ENCODE measurements around the gene C9orf50.
A peak's percentile ranks its signal among the peaks of the same experiment; 100 is the strongest.

Gene C9orf50

DNA sequence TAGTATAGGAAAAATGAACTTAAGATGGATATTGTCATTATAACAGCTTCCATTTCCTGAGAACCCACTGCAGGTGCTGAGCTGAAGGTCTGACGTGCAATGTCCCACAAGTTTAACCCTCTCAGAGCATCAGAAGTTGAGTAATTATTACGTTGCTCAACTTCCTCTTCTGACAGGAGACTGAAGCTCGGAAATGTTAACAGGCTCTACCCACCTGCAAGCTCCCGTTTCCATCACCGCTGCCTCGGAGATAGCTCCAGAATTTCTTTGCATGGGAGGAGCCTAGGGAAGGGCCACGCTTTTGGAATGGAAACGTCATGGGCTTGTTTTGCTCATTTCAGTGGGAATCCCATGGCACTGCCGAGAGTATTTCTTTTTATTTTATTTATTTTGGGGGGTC is 4.0 kb upstream of the C9orf50 start:
- TF ChIP-seq, protein P1, sequence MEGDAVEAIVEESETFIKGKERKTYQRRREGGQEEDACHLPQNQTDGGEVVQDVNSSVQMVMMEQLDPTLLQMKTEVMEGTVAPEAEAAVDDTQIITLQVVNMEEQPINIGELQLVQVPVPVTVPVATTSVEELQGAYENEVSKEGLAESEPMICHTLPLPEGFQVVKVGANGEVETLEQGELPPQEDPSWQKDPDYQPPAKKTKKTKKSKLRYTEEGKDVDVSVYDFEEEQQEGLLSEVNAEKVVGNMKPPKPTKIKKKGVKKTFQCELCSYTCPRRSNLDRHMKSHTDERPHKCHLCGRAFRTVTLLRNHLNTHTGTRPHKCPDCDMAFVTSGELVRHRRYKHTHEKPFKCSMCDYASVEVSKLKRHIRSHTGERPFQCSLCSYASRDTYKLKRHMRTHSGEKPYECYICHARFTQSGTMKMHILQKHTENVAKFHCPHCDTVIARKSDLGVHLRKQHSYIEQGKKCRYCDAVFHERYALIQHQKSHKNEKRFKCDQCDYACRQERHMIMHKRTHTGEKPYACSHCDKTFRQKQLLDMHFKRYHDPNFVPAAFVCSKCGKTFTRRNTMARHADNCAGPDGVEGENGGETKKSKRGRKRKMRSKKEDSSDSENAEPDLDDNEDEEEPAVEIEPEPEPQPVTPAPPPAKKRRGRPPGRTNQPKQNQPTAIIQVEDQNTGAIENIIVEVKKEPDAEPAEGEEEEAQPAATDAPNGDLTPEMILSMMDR (IDR thresholded peaks at IDR 0.05; ENCODE audit: borderline replicate concordance, insufficient read depth, low read depth, low read length) = no peak
- H3K4me3 ChIP-seq (ENCODE audit: low read depth, low read length) = peak overlapping the region; percentile 90

DNA sequence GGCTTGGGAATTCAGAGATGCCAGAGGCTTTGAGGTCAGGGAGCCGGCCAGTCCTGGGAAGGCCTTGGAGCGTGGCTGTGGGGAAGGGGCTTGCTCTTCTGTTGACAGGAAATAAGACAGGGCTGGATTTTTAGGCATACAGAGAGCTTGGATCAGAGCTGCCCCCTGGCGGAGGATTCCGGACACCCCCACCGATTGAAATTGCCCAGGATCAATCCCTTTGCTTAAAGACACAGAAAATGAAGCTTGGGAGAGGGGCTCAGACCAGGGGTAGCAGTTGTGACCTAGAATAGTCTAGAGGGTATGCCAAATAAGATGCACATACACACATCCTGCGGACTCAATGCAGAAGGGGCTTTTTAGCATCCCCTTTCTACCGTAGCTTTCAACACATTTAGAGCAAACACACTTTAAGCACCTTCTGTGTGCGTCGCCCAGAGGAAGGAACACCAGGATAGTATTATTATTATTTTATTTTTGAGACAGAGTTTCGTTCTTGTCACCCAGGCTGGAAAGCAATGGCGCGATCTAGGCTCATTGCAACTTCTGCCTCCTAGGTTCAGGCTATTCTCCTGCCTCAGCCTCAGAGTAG is 3.4 kb upstream of the C9orf50 start:
- H3K4me3 ChIP-seq (ENCODE audit: low read depth, low read length) = no peak overlapping the region
- TF ChIP-seq, protein P1 (IDR thresholded peaks at IDR 0.05; ENCODE audit: borderline replicate concordance, insufficient read depth, low read depth, low read length) = peak; percentile 83

DNA sequence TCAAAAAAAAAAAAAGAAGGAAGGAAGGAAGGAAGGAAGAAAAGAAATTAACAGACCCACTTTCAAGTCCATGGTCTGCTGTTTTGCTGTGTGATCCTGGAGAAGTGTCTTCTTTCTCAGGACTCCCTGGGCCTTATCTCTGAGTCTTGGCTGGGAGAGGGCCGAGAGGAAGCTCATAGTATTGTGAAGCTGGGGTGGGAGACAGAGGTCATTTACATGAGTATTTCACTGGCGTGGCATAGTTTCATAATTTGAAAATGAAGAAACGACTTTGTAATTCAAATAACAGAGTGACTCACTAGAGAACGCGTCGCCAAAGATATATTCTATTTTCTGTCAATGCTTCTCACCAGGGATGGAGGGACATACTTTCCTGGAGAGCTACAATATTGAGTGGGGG is 2.4 kb upstream of the C9orf50 start:
- TF ChIP-seq, protein P1 (IDR thresholded peaks at IDR 0.05; ENCODE audit: borderline replicate concordance, insufficient read depth, low read depth, low read length) = no peak
- no peak overlapping the region for H3K4me3 ChIP-seq (ENCODE audit: low read depth, low read length)

DNA sequence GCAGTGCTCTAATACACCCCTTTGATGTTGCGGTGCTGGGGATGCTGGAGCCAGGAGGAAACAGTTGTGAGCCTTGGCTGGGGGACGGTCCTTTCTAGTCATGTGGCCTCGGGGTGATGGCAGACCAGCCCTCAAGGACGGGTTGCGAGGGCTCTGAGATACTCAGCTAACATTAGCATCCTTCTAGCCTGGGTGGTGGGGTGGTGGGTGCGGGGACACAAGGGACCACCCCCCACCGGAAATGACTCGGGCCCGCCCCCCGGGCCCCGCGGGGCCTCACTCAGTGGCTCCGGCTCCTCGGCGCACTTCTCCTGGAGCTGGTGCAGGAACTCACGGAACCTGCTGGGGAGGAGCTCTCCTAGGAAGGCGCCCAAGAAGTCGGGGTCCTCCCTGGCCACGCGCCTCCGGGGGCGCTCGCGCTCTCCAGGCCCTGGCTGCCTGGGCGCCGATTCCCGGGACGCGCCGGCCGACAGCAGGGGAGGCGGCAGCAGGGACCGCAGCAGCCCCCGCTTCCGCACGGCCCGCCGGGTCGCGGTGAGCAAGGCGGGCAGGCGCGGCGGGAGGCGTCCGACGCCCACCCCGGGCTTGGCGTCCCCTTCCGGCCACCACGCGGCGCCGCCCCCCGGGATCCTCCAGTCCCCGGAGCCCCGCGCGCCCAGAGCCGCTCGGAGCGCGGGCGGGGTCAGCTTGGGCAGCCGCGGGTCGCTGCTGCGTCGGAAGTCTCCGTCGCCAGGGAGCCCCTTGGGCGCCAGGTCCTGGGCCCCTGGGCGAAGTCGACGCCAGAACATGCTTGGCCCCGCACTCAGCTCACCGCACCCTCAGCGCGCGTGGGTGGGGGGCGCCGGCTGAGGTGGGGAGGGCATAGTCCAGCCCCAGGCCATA is 873 bp downstream of the C9orf50 start:
- no peak overlapping the region for H3K4me3 ChIP-seq (ENCODE audit: low read depth, low read length)
- TF ChIP-seq, protein P1 (IDR thresholded peaks at IDR 0.05; ENCODE audit: borderline replicate concordance, insufficient read depth, low read depth, low read length) = no peak

DNA sequence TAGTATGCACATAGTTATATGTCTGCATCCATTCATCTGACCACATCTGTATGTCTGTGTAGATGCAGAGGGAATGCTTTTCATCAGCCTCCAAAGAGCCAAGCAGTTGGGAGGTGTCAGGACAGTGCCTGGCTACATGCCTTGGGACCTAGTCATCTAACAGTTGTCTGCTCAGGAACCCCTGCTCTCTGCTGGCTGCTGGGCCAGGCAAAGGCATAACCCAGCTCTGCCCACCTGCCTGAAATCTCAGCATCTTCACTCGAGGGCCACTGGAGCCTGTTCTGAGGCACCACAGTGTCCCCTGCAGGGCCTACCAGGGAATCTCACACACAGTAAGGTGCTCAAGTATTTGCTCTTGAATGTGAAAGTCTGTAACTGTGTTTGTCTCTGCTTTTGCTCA is 3.7 kb downstream of the C9orf50 start:
- H3K4me3 ChIP-seq (ENCODE audit: low read depth, low read length) = no peak overlapping the region
- TF ChIP-seq, protein P1 (IDR thresholded peaks at IDR 0.05; ENCODE audit: borderline replicate concordance, insufficient read depth, low read depth, low read length) = peak; percentile 53

DNA sequence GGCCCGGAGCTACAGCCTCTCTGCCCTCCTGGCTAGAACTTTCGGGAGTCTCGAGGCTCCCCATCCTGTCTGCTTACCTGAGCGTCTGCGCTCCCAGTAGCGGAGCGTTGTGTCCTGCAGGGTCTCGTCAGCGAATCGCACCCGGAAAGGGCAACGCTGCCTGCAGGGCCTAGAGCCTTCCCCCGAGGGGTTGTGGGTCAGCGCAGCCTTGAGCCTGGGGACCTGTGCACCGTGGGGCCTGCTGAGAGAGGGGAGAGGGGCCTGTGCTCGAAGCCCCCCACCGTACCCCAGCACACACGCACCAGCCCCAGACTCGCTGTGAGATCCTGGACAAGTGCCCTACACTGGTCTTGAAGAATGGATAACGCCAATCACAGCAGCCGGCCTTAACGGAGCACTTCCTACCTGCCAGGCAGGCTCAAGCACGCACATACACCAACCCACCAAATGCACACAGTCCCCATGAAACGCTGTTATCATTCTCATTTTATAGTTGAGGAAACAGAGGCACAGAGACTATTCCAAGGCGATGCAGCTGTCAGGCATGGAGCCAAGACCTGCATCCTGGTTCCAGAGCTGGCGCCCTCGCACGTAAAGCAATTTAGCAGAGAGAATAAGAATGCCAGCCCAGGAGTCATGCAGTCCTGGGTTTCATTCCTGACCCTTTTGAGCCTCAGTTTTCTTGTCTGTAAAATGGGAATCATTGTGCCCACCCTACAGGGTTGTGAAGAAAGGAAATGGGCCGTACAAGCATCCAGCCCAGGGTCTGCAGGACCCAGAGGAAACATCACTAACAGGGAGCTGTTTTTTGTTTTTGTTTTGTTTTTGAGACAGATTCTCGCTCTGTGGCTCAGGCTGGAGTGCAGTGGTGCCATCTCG is 5.3 kb downstream of the C9orf50 start:
- TF ChIP-seq, protein P1 (IDR thresholded peaks at IDR 0.05; ENCODE audit: borderline replicate concordance, insufficient read depth, low read depth, low read length) = no peak
- H3K4me3 ChIP-seq (ENCODE audit: low read depth, low read length) = no peak overlapping the region
